BLaER1 treated with 17β-estradiol and CSF1 and Interleukin-3, amounts not matched to agents 10 nM and 100 nM (cell line): ENCODE measurements around the gene PFDN1.

Source experiments
- H3K27ac ChIP-seq, 11 experiments: shearing (Covaris generic); formaldehyde crosslinking; 2 replicates each; pipeline ENCODE4 v1.8.1; 2022
- H3K27me3 ChIP-seq, 11 experiments: shearing (Covaris generic); formaldehyde crosslinking; 2 replicates each; pipeline ENCODE4 v1.8.1; 2022
- H3K36me3 ChIP-seq, 11 experiments: shearing (Covaris generic); formaldehyde crosslinking; 2 replicates each; pipeline ENCODE4 v1.8.1; 2022
- H3K4me1 ChIP-seq, 10 experiments: shearing (Covaris generic); formaldehyde crosslinking; 2 replicates each; pipeline ENCODE4 v1.8.1; 2022
- H3K4me2 ChIP-seq, 11 experiments: shearing (Covaris generic); formaldehyde crosslinking; 2 replicates each; pipeline ENCODE4 v1.8.1; 2022
- H3K4me3 ChIP-seq, 10 experiments: shearing (Covaris generic); formaldehyde crosslinking; 2 replicates each; pipeline ENCODE4 v1.8.1; 2022
- H3K9ac ChIP-seq, 11 experiments: shearing (Covaris generic); formaldehyde crosslinking; 2 replicates each; pipeline ENCODE4 v1.8.1; 2022
- H3K9me3 ChIP-seq, 11 experiments: shearing (Covaris generic); formaldehyde crosslinking; replicated peaks in 1 of 11; 2 replicates each; pipeline ENCODE4 v1.8.1; 2022
- H4K20me1 ChIP-seq, 11 experiments: shearing (Covaris generic); formaldehyde crosslinking; 2 replicates each; pipeline ENCODE4 v1.8.1; 2022
- Cebpa-rat ChIP-seq, 11 experiments: shearing (Covaris generic); IDR thresholded peaks; 2 replicates each; pipeline ENCODE4 v1.8.1; 2022

The PFDN1 gene

DNA sequence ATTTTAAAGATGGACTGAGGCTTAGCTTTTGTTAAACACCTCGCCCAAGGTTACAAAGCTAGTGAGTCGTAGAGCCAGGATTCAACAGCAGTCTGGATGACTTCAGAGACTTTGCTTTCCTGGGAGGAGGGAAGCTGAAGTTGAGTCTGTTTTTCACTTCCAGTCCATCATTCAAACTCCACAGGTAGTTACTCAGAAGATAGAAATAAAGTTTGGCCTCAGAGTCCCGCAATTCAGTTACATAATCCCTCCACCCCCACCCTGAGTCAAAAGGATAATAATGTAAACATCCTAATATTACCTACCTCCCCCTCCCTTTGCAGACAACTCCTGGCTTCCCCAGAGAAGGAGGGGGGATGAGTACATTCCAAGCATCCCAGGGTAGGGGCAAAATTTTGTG is 35.4 kb upstream of the PFDN1 start:
- Histone ChIP-seq H3K9me3 (no peaks in the 10 kb centered on the region), H4K20me1 (peaks cover 63 to 88% (median 75%) of the 10 kb centered on the region in 11 experiments), H3K27ac (peak overlapping the region in 9 of 11 experiments; percentile 2 to 100 (median 96); a peak in 13 of 22 replicates), H3K27me3 (no peaks in the 10 kb centered on the region), H3K4me3 (peak overlapping the region in 5 of 10 experiments; percentile 16 to 97 (median 88); a peak in 3 of 20 replicates), H3K4me1 (peaks cover 77 to 85% (median 81%) of the 10 kb centered on the region in 10 experiments), H3K9ac (peak overlapping the region in 8 of 11 experiments; percentile 8 to 97 (median 44); a peak in 9 of 22 replicates), H3K36me3 (peaks cover 90 to 99% (median 93%) of the 10 kb centered on the region in 11 experiments), H3K4me2 (peak overlapping the region; percentile 86 to 100 (median 98))
- TF ChIP-seq Cebpa-rat (IDR thresholded peaks at IDR 0.05) = no peak

DNA sequence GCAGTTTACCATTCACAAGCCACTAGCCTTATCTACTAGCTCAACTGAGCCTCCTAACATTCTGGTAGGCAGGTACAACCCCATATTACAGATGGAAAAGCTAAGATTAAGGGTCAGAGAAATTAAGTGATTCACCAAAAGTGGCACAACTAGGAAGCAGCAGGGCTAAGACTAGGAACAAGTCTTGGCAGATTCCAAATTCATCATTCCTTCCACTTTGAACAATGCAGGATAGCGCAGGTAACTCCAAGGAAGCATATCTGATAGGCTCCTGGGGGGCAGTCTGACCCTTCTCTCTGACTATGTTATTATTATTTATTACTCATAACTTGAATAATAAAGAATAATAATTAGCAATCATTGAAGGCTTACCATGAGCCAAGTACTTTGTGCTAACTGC is 35.0 kb upstream of the PFDN1 start:
- no peaks in the 10 kb centered on the region for H3K9me3 ChIP-seq
- peak overlapping the region; percentile 14 to 100 (median 98); a peak in 20 of 22 replicates for H3K4me2 ChIP-seq
- peak overlapping the region in 1 of 10 experiments; percentile 4; a peak in 1 of 20 replicates for H3K4me3 ChIP-seq
- peaks cover 91 to 100% (median 95%) of the 10 kb centered on the region in 11 experiments for H3K36me3 ChIP-seq
- peaks cover 72 to 84% (median 77%) of the 10 kb centered on the region in 10 experiments for H3K4me1 ChIP-seq
- no peak for TF ChIP-seq Cebpa-rat (IDR thresholded peaks at IDR 0.05)
- peak overlapping the region in 8 of 11 experiments; percentile 5 to 94 (median 28); a peak in 9 of 22 replicates for H3K9ac ChIP-seq
- H3K27ac ChIP-seq = peak overlapping the region in 10 of 11 experiments; percentile 7 to 100 (median 96); a peak in 16 of 22 replicates
- H4K20me1 ChIP-seq = peaks cover 68 to 92% (median 79%) of the 10 kb centered on the region in 11 experiments
- no peaks in the 10 kb centered on the region for H3K27me3 ChIP-seq

DNA sequence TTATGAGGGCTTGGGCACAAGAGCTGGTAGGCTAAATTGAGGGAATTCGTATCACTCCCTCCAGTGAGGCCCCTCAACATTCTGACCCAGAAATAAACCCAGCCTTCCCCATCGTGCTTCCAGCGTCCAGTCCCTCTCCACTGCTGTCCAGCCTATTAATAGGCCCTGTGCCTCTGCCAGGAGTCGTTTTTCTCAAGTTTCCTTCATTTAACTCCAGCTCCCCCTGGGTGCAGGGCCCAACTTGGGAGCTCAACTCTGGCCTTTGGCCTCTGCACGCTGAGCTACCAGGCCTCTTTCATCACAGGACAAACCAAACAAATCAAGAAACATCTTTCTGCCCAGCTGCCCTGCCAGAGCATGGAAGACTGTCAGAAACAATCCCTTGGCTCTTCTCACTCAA is 33.5 kb upstream of the PFDN1 start:
- H3K27ac ChIP-seq = peak overlapping the region in 7 of 11 experiments; percentile 11 to 100 (median 31); a peak in 13 of 22 replicates

DNA sequence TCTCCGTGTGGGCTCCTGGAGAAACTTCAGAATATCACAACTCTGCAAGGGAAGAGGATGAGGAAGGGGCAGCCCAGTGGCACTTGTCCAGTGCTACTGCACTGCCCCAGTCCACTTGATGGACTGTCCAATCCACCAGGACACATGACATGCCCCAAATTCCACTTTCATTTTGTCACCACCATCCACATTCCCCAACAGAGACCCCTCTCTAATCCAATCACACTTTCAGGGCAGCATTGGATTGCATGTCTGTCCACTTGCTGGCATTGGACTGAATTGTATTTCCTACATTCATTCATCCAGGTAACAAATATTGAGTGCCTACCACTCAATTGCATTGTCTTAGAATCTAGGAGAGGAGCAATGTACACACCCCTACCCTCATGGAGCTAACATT is 28.7 kb upstream of the PFDN1 start:
- Histone ChIP-seq H3K9ac (no peak overlapping the region), H3K27ac (no peak overlapping the region), H4K20me1 (peaks cover 36 to 55% (median 46%) of the 10 kb centered on the region in 11 experiments), H3K27me3 (no peaks in the 10 kb centered on the region), H3K4me2 (no peak overlapping the region), H3K9me3 (no peaks in the 10 kb centered on the region), H3K36me3 (peaks cover 45 to 57% (median 52%) of the 10 kb centered on the region in 11 experiments), H3K4me3 (no peak overlapping the region), H3K4me1 (peaks cover 36 to 63% (median 58%) of the 10 kb centered on the region in 10 experiments)
- no peak for TF ChIP-seq Cebpa-rat (IDR thresholded peaks at IDR 0.05)

More for the DNA sequence above, 33.5 kb upstream of the PFDN1 start:
- H3K4me2 ChIP-seq = peak overlapping the region in 7 of 11 experiments; percentile 1 to 37 (median 21); a peak in 9 of 22 replicates
- peaks cover 59 to 74% (median 63%) of the 10 kb centered on the region in 10 experiments for H3K4me1 ChIP-seq
- peaks cover 92 to 100% (median 99%) of the 10 kb centered on the region in 11 experiments for H3K36me3 ChIP-seq
- no peak for TF ChIP-seq Cebpa-rat (IDR thresholded peaks at IDR 0.05)
- H4K20me1 ChIP-seq = peaks cover 70 to 96% (median 87%) of the 10 kb centered on the region in 11 experiments
- peak overlapping the region in 3 of 11 experiments; percentile 7 to 22 (median 20); a peak in 5 of 22 replicates for H3K9ac ChIP-seq
- H3K9me3 ChIP-seq = no peaks in the 10 kb centered on the region
- H3K4me3 ChIP-seq = no peak overlapping the region
- no peaks in the 10 kb centered on the region for H3K27me3 ChIP-seq

DNA sequence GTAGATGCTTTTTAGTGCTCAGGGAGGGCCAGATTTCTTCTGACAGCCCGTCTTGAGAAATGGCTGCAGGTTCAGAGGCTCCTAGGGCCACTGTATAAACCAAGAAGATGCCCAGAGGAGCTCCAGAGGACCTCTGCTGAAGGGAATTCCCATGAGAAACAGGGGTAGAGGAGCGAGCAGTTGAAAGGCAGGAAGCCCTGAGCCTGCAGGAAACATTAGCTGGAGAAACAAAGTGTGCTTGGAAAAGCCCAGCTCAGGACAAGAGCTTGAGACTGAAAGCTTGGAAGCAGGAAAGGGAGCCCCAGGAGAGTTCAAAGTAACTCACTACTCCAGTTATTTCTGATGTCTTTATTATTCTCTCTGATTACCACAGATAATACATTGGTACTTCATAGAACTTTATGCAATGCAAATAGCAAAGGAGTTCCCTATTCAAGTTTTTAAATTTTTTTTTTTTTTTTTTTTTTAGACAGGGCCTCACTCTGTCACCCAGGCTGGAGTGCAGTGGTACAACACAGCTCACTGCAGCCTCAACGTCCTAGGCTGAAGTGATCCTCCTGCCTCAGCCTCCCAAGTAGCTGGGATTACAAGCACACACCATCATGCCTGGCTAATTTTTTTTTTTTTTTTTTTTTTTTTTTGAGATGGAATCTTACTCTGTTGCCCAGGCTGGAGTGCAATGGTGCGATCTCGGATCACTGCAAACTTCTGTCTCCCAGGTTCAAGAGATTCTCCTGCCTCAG is 27.0 kb upstream of the PFDN1 start:
- H3K9me3 ChIP-seq = no peaks in the 10 kb centered on the region
- H3K36me3 ChIP-seq = peaks cover 29 to 40% (median 36%) of the 10 kb centered on the region in 11 experiments
- peaks cover 39 to 68% (median 63%) of the 10 kb centered on the region in 10 experiments for H3K4me1 ChIP-seq
- TF ChIP-seq Cebpa-rat (IDR thresholded peaks at IDR 0.05) = no peak
- H3K27me3 ChIP-seq = no peaks in the 10 kb centered on the region
- H3K4me3 ChIP-seq = no peak overlapping the region
- H3K4me2 ChIP-seq = peak overlapping the region in 8 of 11 experiments; percentile 7 to 87 (median 24); a peak in 13 of 22 replicates
- H3K9ac ChIP-seq = peak overlapping the region in 4 of 11 experiments; percentile 15 to 41 (median 28); a peak in 2 of 22 replicates
- peak overlapping the region in 10 of 11 experiments; percentile 9 to 80 (median 52); a peak in 15 of 22 replicates for H3K27ac ChIP-seq
- peaks cover 22 to 37% (median 29%) of the 10 kb centered on the region in 11 experiments for H4K20me1 ChIP-seq

DNA sequence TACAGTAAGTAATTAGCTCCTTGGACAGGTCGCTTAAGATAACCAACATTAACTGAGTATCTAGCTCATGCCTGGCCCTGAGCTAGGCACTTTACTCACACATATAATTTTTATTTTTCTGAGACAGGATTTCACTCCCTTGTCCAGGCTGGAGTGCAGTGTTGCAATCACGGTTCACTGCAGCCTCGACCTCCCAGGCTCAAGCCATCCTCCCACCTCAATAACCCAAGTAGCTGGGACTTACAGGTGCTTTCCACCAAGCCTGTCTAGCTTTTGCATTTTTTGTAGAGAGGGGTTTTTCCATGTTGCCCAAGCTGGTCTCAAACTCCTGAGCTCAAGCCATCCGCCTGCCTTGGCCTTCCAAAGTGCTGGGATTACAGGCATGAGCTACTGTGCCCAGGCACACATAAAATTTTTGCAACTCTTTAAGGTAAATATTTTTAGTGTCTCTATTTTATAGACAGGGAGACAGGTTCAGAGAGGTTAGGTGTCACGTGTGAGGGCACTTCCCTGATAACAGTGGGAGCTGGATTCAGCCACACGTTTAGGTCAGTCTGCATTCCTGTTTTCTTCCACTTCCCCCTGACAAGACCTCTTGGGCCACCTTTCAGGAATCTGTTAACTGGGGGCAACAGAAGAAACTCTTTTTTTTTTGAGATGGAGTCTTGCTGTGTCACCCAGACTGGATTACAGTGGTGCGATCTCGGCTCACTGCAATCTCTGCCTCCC is 25.3 kb upstream of the PFDN1 start:
- no peaks in the 10 kb centered on the region for H3K27me3 ChIP-seq
- no peaks in the 10 kb centered on the region for H3K9me3 ChIP-seq
- H3K4me3 ChIP-seq = peak overlapping the region in 5 of 10 experiments; percentile 14 to 32 (median 20); a peak in 5 of 20 replicates
- H3K9ac ChIP-seq = peak overlapping the region in 8 of 11 experiments; percentile 7 to 65 (median 56); a peak in 15 of 22 replicates
- peaks cover 12 to 23% (median 19%) of the 10 kb centered on the region in 11 experiments for H3K36me3 ChIP-seq
- TF ChIP-seq Cebpa-rat (IDR thresholded peaks at IDR 0.05) = peak in 9 of 11 experiments; percentile 54 to 88 (median 69); a peak in 15 of 22 replicates
- H3K4me2 ChIP-seq = peak overlapping the region; percentile 38 to 93 (median 82)
- H4K20me1 ChIP-seq = peaks cover 5 to 20% (median 12%) of the 10 kb centered on the region in 11 experiments; a peak in 20 of 22 replicates
- peak overlapping the region in 9 of 11 experiments; percentile 20 to 82 (median 68); a peak in 17 of 22 replicates for H3K27ac ChIP-seq
- peaks cover 56 to 78% (median 76%) of the 10 kb centered on the region in 10 experiments for H3K4me1 ChIP-seq

DNA sequence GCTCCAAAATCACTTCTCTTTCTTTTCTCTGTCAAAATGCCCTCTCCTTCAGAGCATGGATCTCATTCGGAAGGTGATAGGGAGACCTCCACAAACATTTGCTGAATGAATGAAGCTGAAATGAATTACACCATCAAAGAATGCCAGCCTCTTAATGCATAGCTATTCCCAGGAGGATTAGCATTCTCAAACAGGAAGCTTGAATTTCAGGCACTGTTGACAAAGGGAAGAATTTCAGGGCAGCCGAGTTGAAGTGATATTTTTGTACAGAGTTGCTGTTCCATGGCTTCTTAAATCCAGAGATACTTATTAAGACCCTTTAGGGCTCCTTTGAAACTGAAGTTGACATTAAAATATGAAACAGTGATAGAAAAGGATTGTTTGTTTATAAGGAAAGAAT is 24.7 kb upstream of the PFDN1 start:
- TF ChIP-seq Cebpa-rat (IDR thresholded peaks at IDR 0.05) = no peak
- Histone ChIP-seq H3K36me3 (peaks cover 6 to 17% (median 13%) of the 10 kb centered on the region in 11 experiments), H3K4me2 (peak overlapping the region; percentile 38 to 93 (median 82)), H4K20me1 (peaks cover 0 to 14% (median 6%) of the 10 kb centered on the region in 11 experiments; a peak in 15 of 22 replicates), H3K27me3 (no peaks in the 10 kb centered on the region), H3K4me3 (peak overlapping the region in 4 of 10 experiments; percentile 14 to 32 (median 20); a peak in 5 of 20 replicates), H3K9me3 (no peaks in the 10 kb centered on the region), H3K4me1 (peaks cover 62 to 82% (median 81%) of the 10 kb centered on the region in 10 experiments), H3K9ac (peak overlapping the region in 8 of 11 experiments; percentile 7 to 65 (median 56); a peak in 15 of 22 replicates), H3K27ac (peak overlapping the region in 9 of 11 experiments; percentile 20 to 82 (median 68); a peak in 17 of 22 replicates)

DNA sequence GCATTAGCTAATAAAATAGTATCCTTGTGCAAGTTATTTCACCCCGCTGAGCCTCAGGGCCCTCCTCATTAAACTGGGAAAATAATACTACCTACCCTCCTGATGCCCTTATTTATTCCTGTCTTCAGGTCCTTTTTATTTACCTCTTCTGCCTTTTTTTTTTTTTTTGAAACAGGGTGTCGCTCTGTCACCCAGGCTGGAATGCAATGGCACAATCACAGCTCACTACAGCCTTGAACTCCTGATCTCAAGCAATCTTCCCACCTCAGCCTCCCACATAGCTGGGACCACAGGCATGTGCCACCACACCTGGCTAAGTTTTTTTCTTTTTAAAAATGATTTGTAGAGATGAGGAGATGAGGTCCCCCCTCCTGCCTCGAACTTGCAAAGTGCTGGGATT is 22.6 kb upstream of the PFDN1 start:
- peaks cover 80 to 100% (median 92%) of the 10 kb centered on the region in 10 experiments for H3K4me1 ChIP-seq
- peak overlapping the region; percentile 75 to 93 (median 84) for H3K4me2 ChIP-seq
- H3K4me3 ChIP-seq = no peak overlapping the region
- H3K9ac ChIP-seq = peak overlapping the region in 6 of 11 experiments; percentile 38 to 66 (median 52); a peak in 10 of 22 replicates
- no peaks in the 10 kb centered on the region for H3K36me3 ChIP-seq
- no peaks in the 10 kb centered on the region for H3K9me3 ChIP-seq
- no peaks in the 10 kb centered on the region for H3K27me3 ChIP-seq
- no peak for TF ChIP-seq Cebpa-rat (IDR thresholded peaks at IDR 0.05)
- H4K20me1 ChIP-seq = no peaks in the 10 kb centered on the region
- H3K27ac ChIP-seq = peak overlapping the region; percentile 53 to 82 (median 74); a peak in 20 of 22 replicates
